ENCODE data around the gene SCFD2.

DNA sequence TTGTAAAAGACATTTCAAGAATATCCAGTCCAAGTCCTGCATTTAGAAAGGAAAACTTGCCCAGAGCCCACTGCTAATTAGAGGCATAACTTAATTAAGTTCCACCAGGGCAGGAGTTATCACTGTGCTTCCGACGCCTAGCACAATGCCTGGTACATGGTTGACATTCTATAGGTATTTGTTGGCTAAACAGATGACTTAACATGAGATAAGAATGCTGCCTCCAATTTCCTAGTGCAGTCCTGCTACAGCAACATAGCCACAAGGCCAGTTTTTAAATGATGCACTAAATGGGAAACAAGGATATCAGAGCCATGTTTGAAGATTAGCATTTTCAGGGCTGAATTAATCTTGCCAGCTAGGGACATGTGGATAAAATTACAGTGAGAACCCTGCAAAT, 339.6 kb downstream of the SCFD2 start:
- TF ChIP-seq, protein P1, sequence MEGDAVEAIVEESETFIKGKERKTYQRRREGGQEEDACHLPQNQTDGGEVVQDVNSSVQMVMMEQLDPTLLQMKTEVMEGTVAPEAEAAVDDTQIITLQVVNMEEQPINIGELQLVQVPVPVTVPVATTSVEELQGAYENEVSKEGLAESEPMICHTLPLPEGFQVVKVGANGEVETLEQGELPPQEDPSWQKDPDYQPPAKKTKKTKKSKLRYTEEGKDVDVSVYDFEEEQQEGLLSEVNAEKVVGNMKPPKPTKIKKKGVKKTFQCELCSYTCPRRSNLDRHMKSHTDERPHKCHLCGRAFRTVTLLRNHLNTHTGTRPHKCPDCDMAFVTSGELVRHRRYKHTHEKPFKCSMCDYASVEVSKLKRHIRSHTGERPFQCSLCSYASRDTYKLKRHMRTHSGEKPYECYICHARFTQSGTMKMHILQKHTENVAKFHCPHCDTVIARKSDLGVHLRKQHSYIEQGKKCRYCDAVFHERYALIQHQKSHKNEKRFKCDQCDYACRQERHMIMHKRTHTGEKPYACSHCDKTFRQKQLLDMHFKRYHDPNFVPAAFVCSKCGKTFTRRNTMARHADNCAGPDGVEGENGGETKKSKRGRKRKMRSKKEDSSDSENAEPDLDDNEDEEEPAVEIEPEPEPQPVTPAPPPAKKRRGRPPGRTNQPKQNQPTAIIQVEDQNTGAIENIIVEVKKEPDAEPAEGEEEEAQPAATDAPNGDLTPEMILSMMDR (IDR thresholded peaks at IDR 0.05; ENCODE audit: insufficient read depth, low read length), result no peak
- TF ChIP-seq POLR2AphosphoS5 (IDR thresholded peaks at IDR 0.05; ENCODE audit: low read depth), result no peak

Measured in HL-60 (cell line).